ENCODE data around the gene FBLN5. TPM values are rescaled to one million over a fixed set of nuclear protein-coding genes. Genes with fewer than 3 reads are reported as not detected.
A peak's percentile ranks its signal among the peaks of the same experiment; 100 is the strongest.
"Not testable (repeated sequence)": the region's sequence is repeated elsewhere in the genome, so short reads cannot be mapped to it uniquely, and the experiment has no call there.

FBLN5 gene
- total RNA-seq, 1 donor from 2014 or later: 7.7 TPM

GRCh38 chr14:91911474-91912032 is 35.9 kb downstream of the FBLN5 start:
- DNase-seq (ENCODE audit: low spot score) (no peak), ATAC-seq (peak; percentile 95)

GRCh38 chr14:91910196-91910595 is 37.3 kb downstream of the FBLN5 start:
- ATAC-seq (no peak), DNase-seq (ENCODE audit: low spot score) (no peak)

DNA sequence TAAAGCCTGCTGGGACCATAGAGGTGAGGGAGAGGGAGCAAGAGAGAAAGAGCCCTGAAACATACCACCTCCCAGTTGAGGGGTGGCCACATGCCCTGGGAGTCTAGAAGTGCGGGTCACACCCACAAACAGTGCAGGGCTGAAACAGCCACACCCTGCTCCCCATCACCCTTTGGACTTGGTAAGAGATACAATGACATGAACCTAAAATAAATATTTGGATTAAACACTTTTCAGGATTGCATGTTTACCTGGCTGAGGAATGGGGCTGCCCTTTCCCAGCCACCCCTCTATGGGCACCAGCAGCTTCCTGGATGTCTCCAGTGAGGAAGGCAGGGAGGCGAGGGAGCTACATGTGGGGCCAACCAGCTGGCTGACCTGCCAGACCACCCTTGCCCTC is 41.1 kb downstream of the FBLN5 start:
- ATAC-seq (peak; percentile 81), DNase-seq (ENCODE audit: low spot score) (peak; percentile 51)

GRCh38 chr14:91904956-91905645 is 42.4 kb downstream of the FBLN5 start:
- peak; percentile 55 for ATAC-seq
- no peak for DNase-seq (ENCODE audit: low spot score)

DNA sequence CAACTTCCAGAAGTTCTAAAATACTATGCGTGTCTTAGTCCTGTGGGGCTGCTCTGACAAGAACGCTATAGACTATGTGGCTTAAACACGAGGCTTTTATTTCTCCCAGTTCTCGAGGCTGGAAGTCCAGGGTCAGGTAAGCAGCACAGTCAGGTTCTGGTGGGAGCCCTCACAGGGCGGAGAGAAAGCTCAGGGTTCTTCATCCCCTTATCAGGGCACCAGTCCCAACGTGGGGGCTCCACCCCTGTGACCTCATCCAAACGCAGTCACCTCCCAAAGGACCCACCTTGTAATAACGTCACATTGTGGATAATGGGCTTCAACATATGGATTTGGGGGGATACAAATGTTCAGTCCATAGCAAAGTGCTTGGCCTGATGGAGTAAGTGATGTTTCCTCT is 43.0 kb downstream of the FBLN5 start:
- no peak for ATAC-seq
- DNase-seq (ENCODE audit: low spot score): no peak

- ATAC-seq: no peak
- DNase-seq (ENCODE audit: low spot score): no peak
Measured at GRCh38 chr14:91903070-91903469, 44.4 kb downstream of the FBLN5 start.

DNA sequence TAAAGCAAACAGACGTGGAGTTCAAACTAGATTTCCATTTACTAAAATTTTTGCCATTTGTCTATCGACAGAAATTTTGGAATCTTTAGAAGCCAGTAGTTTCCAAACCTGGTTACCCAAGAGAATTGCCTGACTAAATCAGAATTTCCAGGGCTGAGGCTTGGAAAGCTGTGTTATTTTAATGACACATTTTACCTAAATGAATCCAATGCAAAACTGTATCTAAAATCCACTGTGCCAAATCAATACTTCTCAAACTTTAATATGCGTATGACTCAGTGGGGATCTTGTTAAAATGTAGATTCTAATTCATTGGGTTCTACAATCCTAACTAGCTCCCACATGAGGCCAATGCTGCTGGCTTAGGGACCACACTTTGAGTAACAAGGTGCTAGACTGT is 45.2 kb downstream of the FBLN5 start:
- DNase-seq (ENCODE audit: low spot score): no peak
- ATAC-seq: no peak

DNA sequence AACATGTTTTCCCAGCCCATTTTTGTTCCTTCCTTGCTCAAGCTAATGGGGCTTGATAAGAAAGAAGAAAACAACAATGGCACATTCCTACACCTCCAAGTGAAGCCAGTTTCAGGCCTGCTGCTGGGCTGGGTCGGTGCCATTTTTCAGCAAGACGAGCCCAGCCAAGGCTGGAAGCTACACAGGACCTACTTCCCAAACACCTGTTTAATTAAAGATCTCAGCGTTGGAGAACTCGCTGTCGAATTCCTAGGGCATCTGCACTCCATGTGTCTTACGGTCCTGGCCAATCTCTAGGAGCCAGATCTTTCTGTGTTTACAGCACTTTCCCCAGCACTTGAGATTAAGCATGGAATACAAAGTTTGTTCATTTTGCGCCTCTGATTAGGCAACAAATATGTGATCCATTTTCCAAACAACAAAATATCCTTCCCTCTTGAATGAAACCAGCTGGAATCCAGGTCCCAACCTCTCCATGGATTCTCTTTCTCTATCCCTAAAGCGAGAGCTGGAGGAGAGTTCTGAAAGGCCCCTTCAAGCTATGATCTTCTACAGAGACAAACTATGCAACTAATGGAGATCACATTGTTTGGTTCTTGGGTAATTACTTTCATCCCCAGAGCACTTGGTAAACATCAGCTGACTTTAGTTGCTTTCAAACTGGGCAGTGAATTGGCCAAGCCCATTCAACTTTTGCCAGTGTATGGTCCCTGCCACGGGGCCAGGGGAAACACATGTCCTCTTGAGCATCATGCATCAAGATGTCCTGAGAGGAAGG is 45.9 kb downstream of the FBLN5 start:
- ATAC-seq (no peak), DNase-seq (ENCODE audit: low spot score) (no peak)

- no peak for DNase-seq (ENCODE audit: low spot score)
Measured at GRCh38 chr14:91899806-91900205, 47.7 kb downstream of the FBLN5 start.

DNA sequence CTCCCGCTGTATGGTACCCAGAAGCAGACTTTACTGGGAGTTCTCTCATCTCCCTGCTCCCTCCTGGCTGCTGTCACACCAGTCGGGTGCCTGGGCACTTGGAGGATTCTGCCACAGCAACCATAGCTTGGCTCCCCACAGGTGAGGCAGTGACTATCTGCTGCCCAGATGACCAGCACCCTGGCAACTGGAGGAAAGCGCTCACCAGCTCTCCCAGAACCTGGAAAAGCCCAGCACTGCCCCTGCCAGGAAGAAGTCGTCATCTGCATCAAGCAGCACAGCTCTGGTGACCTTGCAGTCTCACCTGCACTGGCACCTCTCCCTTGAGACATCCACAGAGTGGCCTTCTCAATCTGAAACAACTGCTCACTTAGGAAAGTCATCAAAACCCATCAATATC is 48.3 kb downstream of the FBLN5 start:
- DNase-seq (ENCODE audit: low spot score): peak; percentile 67
- peak; percentile 79 for ATAC-seq

More at GRCh38 chr14:91899806-91900205, 47.7 kb downstream of the FBLN5 start:
- ATAC-seq: no peak

GRCh38 chr14:91898372-91898771 is 49.1 kb downstream of the FBLN5 start:
- DNase-seq (ENCODE audit: low spot score) (no peak), ATAC-seq (no peak)

DNA sequence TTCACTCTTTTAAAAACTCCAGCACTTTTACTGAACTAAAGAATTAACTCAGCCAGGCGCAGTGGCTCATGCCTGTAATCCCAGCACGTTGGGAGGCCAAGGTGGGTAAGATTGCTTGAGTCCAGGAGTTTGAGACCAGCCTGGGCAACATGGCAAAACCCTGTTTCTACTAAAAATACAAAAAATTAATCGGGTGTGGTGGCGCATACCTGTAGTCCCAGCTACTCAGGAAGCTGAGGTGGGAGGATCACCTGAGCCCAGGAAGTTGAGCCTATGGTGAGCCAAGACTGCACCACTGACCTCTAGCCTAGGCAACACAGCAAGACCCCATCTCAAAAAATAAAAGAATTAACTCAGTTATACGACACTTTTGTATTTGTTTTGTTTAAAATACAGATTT is 49.8 kb downstream of the FBLN5 start:
- DNase-seq (ENCODE audit: low spot score); ATAC-seq: not testable (repeated sequence)

GRCh38 chr14:91897106-91897701 is 50.3 kb downstream of the FBLN5 start:
- peak; percentile 88 for DNase-seq (ENCODE audit: low spot score)
- peak; percentile 91 for ATAC-seq

- no peak for DNase-seq (ENCODE audit: low spot score)
- no peak for ATAC-seq
Measured at GRCh38 chr14:91896419-91896818, 51.1 kb downstream of the FBLN5 start.

- DNase-seq (ENCODE audit: low spot score) (no peak), ATAC-seq (no peak)
Measured at GRCh38 chr14:91893669-91894068, 53.8 kb downstream of the FBLN5 start.

DNA sequence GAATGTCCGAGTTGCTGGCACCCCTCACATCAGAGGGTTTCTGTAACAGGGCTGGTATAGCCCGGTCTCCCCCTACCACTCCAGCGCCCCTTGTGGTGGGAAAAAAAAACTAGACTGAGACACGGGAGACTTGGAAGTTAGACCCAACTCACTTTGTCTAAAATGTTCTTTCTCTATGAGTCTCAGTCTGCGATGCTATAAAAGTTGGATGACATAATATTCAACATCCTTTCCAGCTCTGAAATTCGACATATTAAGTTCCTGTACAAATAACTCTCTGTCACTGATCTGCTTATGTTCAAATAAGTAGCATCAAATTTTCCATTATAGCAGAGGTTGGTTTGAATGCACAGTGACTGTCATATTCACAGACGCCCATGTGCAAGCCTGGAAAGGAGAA is 54.5 kb downstream of the FBLN5 start:
- DNase-seq (ENCODE audit: low spot score): no peak
- no peak for ATAC-seq

- ATAC-seq: no peak
- DNase-seq (ENCODE audit: low spot score): no peak
Measured at GRCh38 chr14:91891721-91892220, 55.7 kb downstream of the FBLN5 start.

DNA sequence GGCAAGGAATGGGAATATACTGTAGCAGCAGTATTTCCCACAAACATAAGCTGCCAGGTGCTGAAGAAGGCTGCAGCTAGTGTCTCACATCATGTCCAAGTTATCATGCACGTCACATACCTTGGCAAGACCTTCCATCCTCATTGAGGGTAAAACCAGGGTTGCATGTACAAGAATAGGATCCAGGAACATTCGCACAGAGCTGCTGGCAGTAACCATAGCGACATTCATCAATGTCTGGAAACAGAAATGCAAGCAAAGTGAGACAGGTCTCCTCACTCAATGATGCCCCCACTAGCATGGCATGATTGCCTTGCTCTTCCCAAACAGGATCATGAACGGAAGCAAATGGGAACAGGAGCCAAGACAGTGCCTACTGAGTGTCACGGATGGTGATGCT is 56.4 kb downstream of the FBLN5 start:
- no peak for ATAC-seq
- no peak for DNase-seq (ENCODE audit: low spot score)

- DNase-seq (ENCODE audit: low spot score) (no peak), ATAC-seq (no peak)
Measured at GRCh38 chr14:91890291-91890749, 57.2 kb downstream of the FBLN5 start.

DNA sequence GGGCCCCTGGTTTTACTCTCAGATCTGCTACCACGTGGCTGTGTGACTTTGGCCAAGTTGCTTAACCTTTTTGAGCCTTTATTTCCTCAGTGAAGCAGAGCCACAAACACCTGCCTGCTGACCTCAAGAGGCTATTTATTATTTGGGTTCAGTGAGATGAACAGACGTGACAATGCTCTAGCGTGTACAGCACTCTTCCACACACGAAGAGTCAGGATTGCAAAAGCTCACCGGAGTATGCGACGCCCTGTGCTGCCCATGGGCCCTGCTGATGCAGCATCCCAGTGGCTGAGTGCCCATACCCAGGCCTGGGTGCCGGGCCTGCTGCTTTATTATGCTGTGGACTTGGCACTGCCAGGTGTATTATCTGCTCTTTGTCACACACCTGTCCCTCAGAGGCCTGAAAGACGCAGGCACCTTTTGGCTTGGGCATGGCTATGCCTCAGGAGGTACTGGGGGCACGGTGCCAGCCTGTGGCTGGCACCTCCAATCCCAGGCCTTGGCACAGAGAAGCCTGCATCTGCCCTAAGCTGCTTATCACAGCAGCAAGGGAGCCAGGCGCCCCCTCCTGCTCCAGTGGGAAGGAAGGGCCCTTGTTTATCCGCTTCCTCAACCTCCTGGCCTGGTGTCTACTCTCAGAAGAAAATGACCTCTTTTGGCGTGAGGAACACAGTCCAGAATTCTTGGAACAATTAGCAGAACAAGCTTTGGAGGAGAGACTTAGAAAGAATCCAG is 57.9 kb downstream of the FBLN5 start:
- ATAC-seq: peak; percentile 83
- peak; percentile 79 for DNase-seq (ENCODE audit: low spot score)
